ENCODE data around the gene SFTA2. TPM values are rescaled to one million over a fixed set of nuclear protein-coding genes. Genes with fewer than 3 reads are reported as not detected.

SFTA2 gene
- total RNA-seq, 1 experiment from 2014 or later = not detected

GRCh38 chr6:30948811-30949210 is 16.8 kb upstream of the SFTA2 start:
- H2BK5ac ChIP-seq (ENCODE audit: insufficient read length, low read length) = no peak overlapping the region
- no CpG with 5 or more reads among the region's 6 CpGs for WGBS (ENCODE audit: extremely low coverage, insufficient read length, low lambda C conversion rate)

More at GRCh38 chr6:30948811-30949210, 16.8 kb upstream of the SFTA2 start:
- Histone ChIP-seq H4K5ac (ENCODE audit: insufficient read length, low read depth, low read length) (no peak overlapping the region), H3K23me2 (ENCODE audit: insufficient read length, low read depth, low read length, poor library complexity, severe bottlenecking) (no peaks in the 10 kb centered on the region), H3K18ac (ENCODE audit: insufficient read length, low read depth, low read length) (no peak overlapping the region), H2BK120ac (ENCODE audit: low read depth, low read length, poor library complexity, severe bottlenecking) (no peak overlapping the region), H3K27ac (ENCODE audit: insufficient read length, low read depth, low read length) (no peak overlapping the region), H3T11ph (ENCODE audit: low read length) (no peak overlapping the region), H4K20me1 (ENCODE audit: control insufficient read depth, insufficient read depth, insufficient read length) (no peaks in the 10 kb centered on the region), H2BK12ac (ENCODE audit: insufficient read length, low read depth, low read length) (no peak overlapping the region), H3K79me1 (ENCODE audit: insufficient read depth, low read depth, low read length, poor library complexity, severe bottlenecking) (no peaks in the 10 kb centered on the region), H2AK5ac (ENCODE audit: insufficient read length, low read length) (no peak overlapping the region), H3K14ac (ENCODE audit: insufficient read depth, low read length) (no peak overlapping the region), H3K23ac (ENCODE audit: insufficient read length, low read depth, low read length) (no peak overlapping the region), H4K91ac (ENCODE audit: insufficient read length, low read depth, low read length) (no peak overlapping the region), H3K27me3 (ENCODE audit: insufficient read depth, low read length) (no peaks in the 10 kb centered on the region; the same call in 1 of the 2 replicates), H3K4me2 (ENCODE audit: insufficient read depth, insufficient read length, low read length) (no peak overlapping the region), H3K79me2 (ENCODE audit: insufficient read depth, low read length) (no peaks in the 10 kb centered on the region), H2AFZ (ENCODE audit: low read length) (no peak overlapping the region), H3K9me3 (ENCODE audit: control insufficient read depth, low read depth, low read length) (no peaks in the 10 kb centered on the region), H3K56ac (ENCODE audit: insufficient read length, low read depth, low read length) (no peak overlapping the region), H2BK20ac (ENCODE audit: low read depth, low read length, poor library complexity, severe bottlenecking) (no peak overlapping the region), H3K4ac (ENCODE audit: low read depth, low read length) (no peak overlapping the region), H3K4me1 (ENCODE audit: insufficient read depth, low read length) (no peaks in the 10 kb centered on the region), H4K8ac (replicated peaks; ENCODE audit: insufficient read length, low read depth, low read length) (no peak overlapping the region), H3K9ac (ENCODE audit: extremely low read depth, insufficient read length, low read length) (no peak overlapping the region), H2BK15ac (ENCODE audit: low read depth, low read length) (no peak overlapping the region)
- Mint-ChIP-seq H3K4me1 (peaks cover 6 to 7% of the 10 kb centered on the region in 2 experiments), H3K9me3 (peaks cover 0 to 8% of the 10 kb centered on the region in 2 experiments; a peak in 3 of 5 replicates), H3K27me3 (ENCODE audit: low read depth) (peaks cover 46% of the 10 kb centered on the region), H3K27ac (no peak overlapping the region), H3K4me3 (no peak overlapping the region), H3K36me3 (ENCODE audit: insufficient read depth in 1 of 3, low read depth in 3 of 3) (no peaks in the 10 kb centered on the region; a peak in 1 of 7 replicates)
- no peak for TF ChIP-seq CTCF (conservative IDR thresholded peaks at IDR 0.05)
- no peak for DNase-seq

Measured in H9 (cell line).